PC-9 (cell line): Measurements from ENCODE around the gene CYGB.

Experiments
- EZH2 ChIP-seq: fragments of 200-600 bp; sonication (generic); IDR thresholded peaks from 2 replicates; pipeline ENCODE4 v1.8.0; 2017; ENCODE audit warnings: antibody characterized with exemption, low read depth
- TF ChIP-seq, protein P1 (sequence below): fragments of 200-600 bp; sonication (generic); conservative IDR thresholded peaks from 2 replicates; pipeline ENCODE4 v1.6.1; 2017; ENCODE audit warnings: mixed run types, antibody characterized with exemption, mild to moderate bottlenecking, moderate library complexity

DNA sequence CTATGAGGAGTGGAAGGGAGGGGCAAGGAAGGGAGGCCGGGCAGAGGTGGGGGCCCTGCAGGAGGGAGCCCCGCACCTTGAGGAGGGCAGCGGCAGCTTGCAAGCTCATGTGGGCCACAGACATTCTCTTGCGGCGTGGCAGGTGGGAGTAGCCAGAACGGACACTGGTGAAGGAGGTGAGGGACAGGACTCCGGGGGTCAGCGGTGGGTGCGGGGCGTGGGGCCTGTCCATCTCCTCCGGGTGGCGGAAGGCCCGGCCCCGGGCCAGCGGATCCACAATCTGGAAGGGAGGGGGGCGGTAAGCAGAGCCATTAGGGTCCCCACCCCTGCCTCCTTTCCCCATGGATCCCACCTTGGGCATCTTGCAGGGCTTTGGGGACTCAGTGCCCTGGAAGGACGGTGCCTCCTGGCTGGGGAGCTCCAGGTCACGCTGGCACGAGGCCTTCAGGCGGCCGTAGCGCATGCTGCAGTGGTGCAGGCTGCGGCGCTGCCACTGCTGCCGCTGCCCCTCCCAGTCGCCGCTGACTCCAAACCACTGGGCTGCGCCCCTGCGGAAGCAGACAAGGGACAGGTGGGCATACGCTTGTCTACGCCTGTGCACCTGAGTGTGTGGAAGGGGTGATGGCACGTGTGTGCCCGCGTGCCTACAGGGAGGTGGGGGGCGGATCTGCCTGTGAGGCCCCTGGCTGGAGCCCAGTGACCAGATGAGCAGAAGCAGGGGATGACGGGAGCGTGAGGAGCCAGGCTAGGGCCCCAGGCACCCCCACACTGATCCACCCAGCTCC lies 58.6 kb downstream of the CYGB start:
- TF ChIP-seq, protein P1, sequence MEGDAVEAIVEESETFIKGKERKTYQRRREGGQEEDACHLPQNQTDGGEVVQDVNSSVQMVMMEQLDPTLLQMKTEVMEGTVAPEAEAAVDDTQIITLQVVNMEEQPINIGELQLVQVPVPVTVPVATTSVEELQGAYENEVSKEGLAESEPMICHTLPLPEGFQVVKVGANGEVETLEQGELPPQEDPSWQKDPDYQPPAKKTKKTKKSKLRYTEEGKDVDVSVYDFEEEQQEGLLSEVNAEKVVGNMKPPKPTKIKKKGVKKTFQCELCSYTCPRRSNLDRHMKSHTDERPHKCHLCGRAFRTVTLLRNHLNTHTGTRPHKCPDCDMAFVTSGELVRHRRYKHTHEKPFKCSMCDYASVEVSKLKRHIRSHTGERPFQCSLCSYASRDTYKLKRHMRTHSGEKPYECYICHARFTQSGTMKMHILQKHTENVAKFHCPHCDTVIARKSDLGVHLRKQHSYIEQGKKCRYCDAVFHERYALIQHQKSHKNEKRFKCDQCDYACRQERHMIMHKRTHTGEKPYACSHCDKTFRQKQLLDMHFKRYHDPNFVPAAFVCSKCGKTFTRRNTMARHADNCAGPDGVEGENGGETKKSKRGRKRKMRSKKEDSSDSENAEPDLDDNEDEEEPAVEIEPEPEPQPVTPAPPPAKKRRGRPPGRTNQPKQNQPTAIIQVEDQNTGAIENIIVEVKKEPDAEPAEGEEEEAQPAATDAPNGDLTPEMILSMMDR = no peak
- TF ChIP-seq EZH2 = no peak
